Amniotic stem cell (primary cell): ENCODE measurements around the gene UTP15.

Source experiments
- DNase-seq: peaks from one replicate; lab custom pipeline; 2025; lab: John Stamatoyannopoulos, UW

UTP15 gene

DNA sequence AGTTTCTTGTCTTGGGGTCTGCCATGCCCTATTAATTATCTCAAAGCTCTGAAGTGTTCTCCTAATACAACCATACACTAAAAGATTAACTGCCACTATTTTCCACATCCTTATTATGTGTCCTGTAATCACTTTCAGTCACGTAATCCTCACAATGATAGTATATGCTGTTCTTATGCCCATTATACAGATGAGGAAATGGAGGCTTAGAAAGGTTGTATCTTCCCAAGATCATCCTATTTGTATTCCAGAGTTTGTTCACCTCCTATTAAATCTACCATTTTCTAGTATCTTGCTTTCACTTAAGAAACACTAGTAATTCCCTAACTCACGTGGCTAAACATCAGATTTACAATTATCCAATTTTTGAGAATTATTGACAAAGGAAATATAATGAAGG is 57.5 kb downstream of the UTP15 start:
- no peak for DNase-seq

DNA sequence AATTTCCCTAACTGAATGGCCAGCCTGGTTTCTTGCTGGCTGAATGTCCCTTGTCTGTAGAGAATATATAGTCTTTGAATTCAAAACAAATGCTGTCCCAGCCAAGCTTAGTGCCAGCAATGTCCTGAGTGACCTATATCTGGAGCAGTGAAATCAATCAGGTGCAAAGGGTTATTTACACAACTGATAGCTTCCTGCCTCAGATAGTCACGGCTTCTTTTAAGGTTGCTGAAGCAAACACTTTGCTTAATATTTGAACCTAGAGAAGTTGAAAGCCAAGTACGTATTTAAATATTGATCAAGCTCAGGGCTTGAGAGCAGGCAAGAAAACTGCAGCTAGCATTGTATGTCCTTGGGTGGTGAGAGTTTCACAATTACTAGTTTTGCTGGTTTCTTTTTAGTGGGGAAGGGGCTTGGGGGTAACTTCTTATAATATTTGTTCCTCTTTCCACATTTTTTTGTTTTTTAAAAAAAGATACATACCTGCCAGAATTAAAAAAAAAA is 58.4 kb downstream of the UTP15 start:
- DNase-seq: no peak

DNA sequence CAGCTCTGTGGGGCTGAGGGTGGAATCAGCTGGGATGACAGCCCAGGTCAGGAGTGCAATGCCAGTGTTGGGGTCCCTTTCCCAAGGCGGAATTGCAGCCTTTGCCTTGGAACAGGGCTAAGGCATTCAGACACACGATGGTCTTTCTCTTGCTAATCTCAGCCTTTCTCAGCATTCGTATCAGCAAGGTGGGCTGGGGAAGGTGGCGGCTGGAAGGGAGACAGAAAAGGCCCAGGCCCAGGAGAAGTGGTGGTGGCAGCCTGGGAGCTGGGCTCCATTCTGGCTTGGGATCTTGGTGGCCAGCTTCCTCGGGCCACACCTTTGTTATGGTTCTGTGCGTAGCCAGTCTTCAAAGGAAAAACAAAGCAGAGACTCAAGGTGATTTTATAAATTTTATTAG is 59.3 kb downstream of the UTP15 start:
- no peak for DNase-seq

DNA sequence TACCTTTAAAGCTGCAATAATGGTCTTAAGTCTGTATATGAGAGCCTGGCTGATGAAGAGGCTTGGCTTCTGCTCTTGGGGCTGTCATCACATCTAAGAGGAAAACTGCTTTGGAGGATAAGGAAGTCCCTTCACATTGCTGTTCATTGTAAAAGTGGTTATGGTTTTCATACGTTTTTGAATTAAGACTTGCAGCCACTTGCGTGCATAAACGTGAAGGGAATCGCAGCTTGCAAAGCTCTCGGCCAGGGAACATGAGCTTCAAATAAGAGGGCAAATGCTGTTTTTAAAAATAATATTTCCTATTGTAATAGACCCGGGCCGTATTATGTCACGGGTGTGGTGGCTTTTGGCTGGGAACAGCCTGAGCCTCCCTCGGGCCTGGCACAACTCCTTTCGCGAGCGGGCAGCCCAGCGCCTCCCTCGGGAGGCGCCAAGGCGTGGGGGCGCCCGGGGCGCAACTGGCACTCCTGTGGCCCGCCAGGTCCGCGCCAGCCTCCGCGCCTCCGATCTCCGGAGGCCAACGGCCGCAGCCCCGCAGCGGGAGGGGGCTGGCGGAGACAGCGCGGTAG is 59.9 kb downstream of the UTP15 start:
- DNase-seq: no peak

DNA sequence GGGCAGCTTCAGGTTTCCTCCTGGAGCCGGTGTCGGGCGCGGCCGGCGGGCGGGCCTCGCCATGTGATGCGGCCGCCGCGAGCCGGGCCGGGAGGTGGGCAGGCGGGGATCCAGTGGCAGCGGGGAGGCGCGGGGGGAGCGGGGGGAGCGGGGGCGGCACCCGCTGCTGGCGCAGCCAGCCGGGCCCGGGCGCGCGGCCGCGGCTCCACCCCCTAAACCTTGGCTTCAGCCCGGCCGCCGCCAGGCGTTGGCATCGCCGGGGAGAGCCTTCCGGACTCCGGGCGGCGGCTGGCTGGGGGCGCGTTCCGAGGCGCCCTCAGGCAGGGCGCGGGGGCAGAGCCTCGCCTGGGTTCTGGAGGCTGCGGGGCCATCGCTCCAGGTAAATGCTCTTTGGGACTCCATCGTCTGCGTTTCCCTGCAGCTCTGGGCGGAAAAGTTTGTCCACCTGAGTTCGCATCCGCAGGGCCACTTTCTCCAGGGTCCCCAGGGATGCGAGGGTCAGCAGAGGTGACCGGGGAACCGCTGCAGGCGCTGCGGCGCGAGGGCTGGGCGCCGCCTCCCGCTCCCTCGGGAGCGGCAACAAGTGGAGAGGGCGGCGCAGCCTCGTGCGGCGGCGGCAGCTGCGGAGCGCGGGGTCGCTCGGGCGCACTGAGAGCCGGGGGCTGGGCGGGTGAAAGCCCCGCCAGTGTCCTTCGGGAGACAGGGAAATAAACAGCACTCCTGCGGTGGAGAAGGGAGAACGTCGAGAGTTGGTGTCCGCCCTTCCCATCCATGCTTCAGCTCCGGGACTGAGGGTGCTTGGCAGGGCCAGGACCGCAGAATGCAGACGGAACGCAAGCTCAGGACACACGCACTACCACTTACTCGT is 60.6 kb downstream of the UTP15 start, which contains the start of gene ARHGEF28:
Gene ARHGEF28 (plus strand): TSS at position 253 of the 868 bp plus-strand sequence. CDS start 58,656 bp downstream, outside the sequence.
- peak; percentile 56 for DNase-seq

DNA sequence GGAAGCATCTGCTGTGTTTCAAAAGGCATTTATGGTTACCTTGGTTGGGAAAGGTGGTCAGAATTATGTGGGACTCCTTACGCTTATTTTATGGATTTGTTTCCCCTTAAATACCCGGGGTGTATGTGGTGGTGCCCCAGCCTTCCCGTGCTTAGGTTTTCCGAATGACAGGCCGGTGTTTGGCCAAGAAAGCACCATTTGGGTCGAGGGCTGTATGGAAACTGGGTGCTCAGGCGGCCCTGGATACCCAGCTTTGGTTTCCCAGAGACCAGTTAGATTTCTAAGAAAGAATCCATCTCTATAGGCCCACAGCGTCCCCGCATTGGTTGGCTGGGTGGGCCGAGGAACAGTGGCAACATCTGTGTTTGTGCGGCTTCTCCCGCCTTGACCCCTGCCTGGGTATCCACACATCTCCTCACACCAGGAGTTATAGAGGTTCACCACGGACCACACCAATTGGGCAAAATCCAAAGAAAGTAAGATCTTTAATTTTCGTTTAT is 61.3 kb downstream of the UTP15 start:
- no peak for DNase-seq

DNA sequence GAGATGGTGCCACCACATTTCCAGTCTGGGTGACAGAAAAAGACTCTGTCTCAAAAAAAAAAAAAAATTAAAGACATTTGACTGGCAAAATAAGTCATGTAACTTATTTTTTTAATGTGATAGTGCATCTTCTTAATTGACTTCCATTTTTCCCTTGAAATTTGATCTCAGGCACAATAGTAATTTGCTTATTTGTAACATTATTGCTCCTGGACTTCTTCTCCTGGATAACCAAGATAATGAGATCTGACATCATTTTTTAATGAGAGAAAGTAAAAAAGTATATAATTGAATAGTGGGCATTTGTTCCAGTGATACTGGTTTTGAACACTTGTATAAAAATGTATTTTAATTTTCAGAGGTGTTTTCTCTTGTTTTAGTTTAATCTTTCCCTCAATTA is 63.9 kb downstream of the UTP15 start:
- no peak for DNase-seq

DNA sequence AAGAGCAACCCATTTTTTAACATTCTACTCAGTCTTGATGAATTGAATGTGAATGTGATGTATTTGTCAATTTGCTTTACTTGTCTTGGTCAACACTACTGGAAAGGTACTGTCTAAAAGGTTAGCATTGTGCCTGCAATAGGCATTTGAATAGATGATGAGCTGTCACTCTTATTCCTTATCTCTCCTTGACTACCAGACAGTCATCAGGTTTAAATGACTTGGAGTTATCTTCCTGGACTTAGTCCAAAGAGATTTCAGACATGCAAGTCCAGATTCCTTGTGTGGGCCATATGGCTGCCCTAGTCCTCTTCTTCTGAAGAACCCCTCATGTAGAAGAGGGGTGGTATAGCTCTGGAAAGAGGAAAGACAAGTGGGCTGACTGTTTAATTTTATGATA is 65.2 kb downstream of the UTP15 start:
- DNase-seq: no peak

DNA sequence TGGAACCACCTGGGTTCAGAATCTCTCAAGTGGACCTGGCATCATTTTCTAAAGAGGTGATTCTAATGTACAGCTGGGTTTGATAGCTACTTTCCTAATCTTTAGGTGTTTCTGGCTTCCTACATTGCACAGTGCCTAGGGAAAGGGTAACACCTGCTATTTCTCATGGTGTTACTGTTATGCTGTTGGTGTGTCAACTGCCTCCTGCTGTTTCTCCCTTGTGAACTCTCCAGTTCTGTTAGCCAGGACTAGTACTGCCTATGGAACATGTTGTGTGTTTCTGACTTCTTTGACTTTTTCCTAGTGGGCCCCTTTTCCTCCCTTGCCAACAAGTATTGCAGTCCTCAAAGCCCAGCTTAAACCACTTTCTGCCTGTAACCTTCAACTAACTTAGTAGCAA is 66.0 kb downstream of the UTP15 start:
- DNase-seq: no peak
